Nucleus accumbens (tissue), 56 donors: Measurements from ENCODE around the gene CCDC15.
"Not testable (repeated sequence)": the region's sequence is repeated elsewhere in the genome, so short reads cannot be mapped to it uniquely, and the experiment has no call there.

Experiments used
- DNase-seq, 56 donors: peaks; one replicate each; lab custom pipeline; 2025; lab: John Stamatoyannopoulos, UW

The CCDC15 gene

GRCh38 chr11:124938206-124938765 is 15.7 kb upstream of the CCDC15 start:
- no peak for DNase-seq

GRCh38 chr11:124938970-124939369 is 15.0 kb upstream of the CCDC15 start:
- DNase-seq: no peak

GRCh38 chr11:124941703-124942102 is 12.3 kb upstream of the CCDC15 start:
- no peak for DNase-seq

GRCh38 chr11:124942466-124943253 is 11.3 kb upstream of the CCDC15 start:
- peak in 48 of 56 donors; percentile 24 to 90 (median 62) for DNase-seq

- DNase-seq: peak in 52 of 56 donors; percentile 23 to 86 (median 66)
These were observed 10.8 kb upstream of the CCDC15 start for GRCh38 chr11:124943254-124943616.

- no peak for DNase-seq
These were observed 10.3 kb upstream of the CCDC15 start for GRCh38 chr11:124943741-124944140.

GRCh38 chr11:124944565-124944964 is 9.4 kb upstream of the CCDC15 start:
- no peak for DNase-seq

GRCh38 chr11:124945826-124946225 is 8.2 kb upstream of the CCDC15 start:
- DNase-seq: no peak

- peak in 53 of 56 donors; percentile 25 to 90 (median 74) for DNase-seq
These were observed 7.3 kb upstream of the CCDC15 start for GRCh38 chr11:124946735-124947141.

- no peak for DNase-seq
These were observed 3.2 kb upstream of the CCDC15 start for GRCh38 chr11:124950601-124951330.

GRCh38 chr11:124951341-124951740 is 2.7 kb upstream of the CCDC15 start:
- no peak for DNase-seq

- DNase-seq: no peak
These were observed 571 bp downstream of the CCDC15 start for GRCh38 chr11:124954590-124954955.

- DNase-seq: no peak
These were observed 1.0 kb downstream of the CCDC15 start for GRCh38 chr11:124955035-124955434.

GRCh38 chr11:124961972-124962609 is 8.1 kb downstream of the CCDC15 start:
- DNase-seq: peak in 4 of 56 donors; percentile 4 to 29 (median 12)

GRCh38 chr11:124968197-124968596 is 14.2 kb downstream of the CCDC15 start:
- not testable (repeated sequence) for DNase-seq

- no peak for DNase-seq
These were observed 16.9 kb downstream of the CCDC15 start for GRCh38 chr11:124970925-124971324.

GRCh38 chr11:124971810-124972209 is 17.8 kb downstream of the CCDC15 start:
- no peak for DNase-seq

GRCh38 chr11:124976531-124976930 is 22.5 kb downstream of the CCDC15 start:
- no peak for DNase-seq

- no peak for DNase-seq
These were observed 23.0 kb downstream of the CCDC15 start for GRCh38 chr11:124977006-124977405.

- no peak for DNase-seq
These were observed 24.3 kb downstream of the CCDC15 start for GRCh38 chr11:124978316-124978715.

- no peak for DNase-seq
These were observed 28.0 kb downstream of the CCDC15 start for GRCh38 chr11:124982043-124982442.
